Transverse colon (tissue), 4 donors: ENCODE measurements around the gene AFP. TPM values are rescaled to one million over a fixed set of nuclear protein-coding genes. Genes with fewer than 3 reads are reported as not detected.

Source experiments
- DNase-seq: peaks from one replicate; pipeline ENCODE4 v3.0.0-alpha.2; 2019
- H3K27ac ChIP-seq, 4 donors: fragments of 200-600 bp; sonication (generic); 2 replicates each; pipeline ENCODE4 v1.5.1; 2016 to 2018; ENCODE audit warnings: inconsistent platforms in 4 of 4
- H3K27me3 ChIP-seq: fragments of 200-600 bp; sonication (generic); 2 replicates; pipeline ENCODE4 v1.5.1; 2017; ENCODE audit warnings: inconsistent platforms
- H3K36me3 ChIP-seq, 4 donors: fragments of 200-600 bp; sonication (generic); 2 replicates each; pipeline ENCODE4 v1.5.1; 2017 to 2019; ENCODE audit warnings: inconsistent platforms in 4 of 4
- H3K4me1 ChIP-seq, 4 donors: fragments of 200-600 bp; sonication (generic); 2 replicates each; pipeline ENCODE4 v1.5.1; 2017 to 2020; ENCODE audit warnings: inconsistent platforms in 4 of 4
- H3K4me3 ChIP-seq, 4 donors: fragments of 200-600 bp; sonication (generic); 1 replicate in 1 of 4; 2 replicates in 3 of 4; pipeline versions ENCODE4 v1.5.1 to v1.6.1; 2017 to 2019; ENCODE audit warnings: inconsistent platforms in 4 of 4
- H3K9me3 ChIP-seq, 2 donors: fragments of 200-600 bp; sonication (generic); 2 replicates each; pipeline ENCODE4 v1.5.1; 2017 to 2019; ENCODE audit warnings: inconsistent platforms in 2 of 2
- CTCF ChIP-seq, 5 experiments: fragments of 200-600 bp in 3 of 5; fragments of 450-650 bp in 2 of 5; sonication (generic) in 3 of 5; IDR thresholded peaks; 1 replicate in 2 of 5; 2 replicates in 3 of 5; pipeline ENCODE4 v1.5.1; 2016 to 2017; ENCODE audit warnings: antibody characterized with exemption in 5 of 5, inconsistent platforms in 3 of 5, mild to moderate bottlenecking in 2 of 5, moderate library complexity in 1 of 5
- EP300 ChIP-seq: sonication (generic); formaldehyde crosslinking; IDR thresholded peaks from one replicate; pipeline ENCODE4 v1.6.1; 2017; ENCODE audit warnings: antibody characterized with exemption, low read depth
- POLR2A ChIP-seq: fragments of 450-650 bp; IDR thresholded peaks from one replicate; pipeline ENCODE4 v1.6.1; 2016; ENCODE audit warnings: antibody characterized with exemption, mild to moderate bottlenecking, moderate library complexity
- POLR2AphosphoS5 ChIP-seq, 3 donors: sonication (generic); formaldehyde crosslinking; IDR thresholded peaks; one replicate each; pipeline ENCODE4 v1.6.1; 2016; ENCODE audit warnings: antibody characterized with exemption in 3 of 3
- WGBS, 2 donors: methylation state at CpG; one replicate each; pipeline ENCODE4 v1.1.5; 2018; ENCODE audit warnings: low coverage in 1 of 2; 5-methylcytosine and 5-hydroxymethylcytosine counted together
- in situ Hi-C, 4 donors: fragments of 200-750 bp; cut with MboI; loops; one replicate each; pipeline versions ENCODE4 v1.15.0 to v1.15.1; 2017; ENCODE audit warnings: low sequenced_read_pairs in 3 of 4, low pct_ligation_motif_present in 1 of 4, low pct_unique_long_range_greater_than_20kb in 1 of 4
- intact Hi-C: fragments of 100-400 bp; cut with DNase I; formaldehyde crosslinking; loops from one replicate; pipeline ENCODE4 v1.15.1; 2023; ENCODE audit warnings: low total_unique reads
- total RNA-seq, 4 donors: library from RNA; depleted of rRNA; stranded (reverse); fragments of >200 nt; gene quantifications; one replicate each; pipeline ENCODE4 v1.1.0, GENCODE V29; 2016

AFP gene
- total RNA-seq, 4 donors from 2014 or later = not detected

DNA sequence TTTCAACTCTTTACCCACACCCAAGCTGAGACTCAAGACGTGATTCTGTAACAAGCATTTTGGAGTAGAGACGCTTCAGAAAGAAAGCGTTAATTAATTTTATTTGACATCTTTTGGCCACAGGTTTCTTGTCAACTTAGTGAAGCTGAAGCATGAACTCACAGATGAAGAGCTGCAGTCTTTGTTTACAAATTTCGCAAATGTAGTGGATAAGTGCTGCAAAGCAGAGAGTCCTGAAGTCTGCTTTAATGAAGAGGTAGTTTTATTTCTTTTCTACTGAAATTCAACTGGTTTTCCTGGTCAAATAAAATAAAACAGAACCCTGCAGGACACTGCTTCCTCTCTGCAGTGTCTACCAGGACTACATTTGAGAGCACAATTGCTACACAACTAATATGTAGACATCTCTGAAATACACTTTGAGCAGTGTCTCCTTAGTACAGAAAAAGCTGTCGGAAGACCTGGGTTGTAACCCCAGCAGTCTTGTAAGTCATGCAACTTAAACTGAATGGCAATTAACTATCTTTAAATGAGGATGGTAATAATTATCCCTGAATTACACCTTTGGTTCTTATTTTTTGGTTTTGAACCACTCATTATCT lies 65.7 kb downstream of the AFP start:
- no peaks in the 10 kb centered on the region for H3K27me3 ChIP-seq
- 64 to 84% methylated on average over 4 to 5 of the region's 5 CpGs for WGBS, 2 donors
- no peak for TF ChIP-seq POLR2A
- TF ChIP-seq POLR2AphosphoS5 (IDR thresholded peaks at IDR 0.05) = no peak
- TF ChIP-seq EP300 = no peak
- TF ChIP-seq CTCF (IDR thresholded peaks at IDR 0.05) = no peak
- H3K36me3 ChIP-seq = no peaks in the 10 kb centered on the region
- intact Hi-C loops (no loop called here), in situ Hi-C loops (no loop called here)
- H3K4me3 ChIP-seq = no peak overlapping the region
- no peak overlapping the region for H3K27ac ChIP-seq
- peaks cover 0 to 16% (median 5%) of the 10 kb centered on the region in 4 donors for H3K4me1 ChIP-seq
- DNase-seq = no peak
- H3K9me3 ChIP-seq = no peaks in the 10 kb centered on the region

DNA sequence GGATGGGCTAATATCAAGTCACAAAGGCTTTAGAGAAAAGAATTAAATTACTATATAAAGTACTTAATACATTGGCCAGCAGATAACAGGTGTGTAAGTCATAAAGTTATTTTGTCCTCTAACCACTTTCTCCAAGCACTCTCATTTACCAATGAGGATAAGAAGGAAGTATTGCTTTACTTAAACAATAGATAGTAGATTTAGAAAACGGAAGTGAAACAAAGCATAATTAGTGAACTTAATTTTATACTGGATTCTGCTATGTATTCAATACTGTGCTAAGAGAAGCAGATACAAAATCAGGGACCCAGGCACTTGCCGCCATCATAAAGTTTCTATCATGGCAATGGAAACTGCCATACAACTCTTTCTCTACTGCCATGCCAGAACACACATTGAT lies 69.5 kb downstream of the AFP start:
- in situ Hi-C loops = no loop called here
- Histone ChIP-seq H3K27ac (no peak overlapping the region), H3K27me3 (no peaks in the 10 kb centered on the region), H3K4me3 (no peak overlapping the region), H3K36me3 (no peaks in the 10 kb centered on the region), H3K4me1 (peaks cover 0 to 16% (median 7%) of the 10 kb centered on the region in 4 donors), H3K9me3 (no peaks in the 10 kb centered on the region)
- DNase-seq = no peak
- intact Hi-C loops = no loop called here
- no peak for TF ChIP-seq EP300
- no peak for TF ChIP-seq CTCF (IDR thresholded peaks at IDR 0.05)
- no peak for TF ChIP-seq POLR2A
- TF ChIP-seq POLR2AphosphoS5 (IDR thresholded peaks at IDR 0.05) = no peak
- WGBS, 2 donors = 77 to 87% methylated on average over 2 of the region's 2 CpGs

Other genes starting within 250 kb of the AFP start
- 10 to 100 TPM; 69.9 to 93.1 (median 74.3) TPM for gene ANKRD17, start 177.4 kb upstream of the AFP start, total RNA-seq
- gene ALB, start 31.9 kb upstream of the AFP start, total RNA-seq = under 1 TPM in 1 of 4 donors, not detected in 3; 0.64 TPM
- gene AFM, start 45.5 kb downstream of the AFP start, total RNA-seq = not detected
- 10 to 100 TPM; 30.7 to 49.4 (median 41.1) TPM for gene RASSF6, start 184.2 kb downstream of the AFP start, total RNA-seq